Ascending aorta (tissue), 2 donors: Measurements from ENCODE around the gene BLMH. TPM values are rescaled to one million over a fixed set of nuclear protein-coding genes. Genes with fewer than 3 reads are reported as not detected.

Experiments used
- DNase-seq, 2 donors: peaks; one replicate each; pipeline ENCODE4 v3.0.0-alpha.2; 2019; ENCODE audit warnings: low spot score in 2 of 2
- H3K27ac ChIP-seq, 2 donors: fragments of 200-600 bp; sonication (generic); one replicate each; pipeline ENCODE4 v1.5.1; 2016 to 2017; ENCODE audit warnings: mild to moderate bottlenecking in 1 of 2
- H3K27me3 ChIP-seq: fragments of 200-600 bp; sonication (generic); one replicate; pipeline ENCODE4 v1.5.1; 2017
- H3K36me3 ChIP-seq, 2 donors: fragments of 200-600 bp; sonication (generic); one replicate each; pipeline ENCODE4 v1.5.1; 2016
- H3K4me1 ChIP-seq, 2 donors: fragments of 200-600 bp; sonication (generic); one replicate each; pipeline ENCODE4 v1.5.1; 2016 to 2017; ENCODE audit warnings: mild to moderate bottlenecking in 1 of 2
- H3K4me3 ChIP-seq, 2 donors: fragments of 200-600 bp; sonication (generic); one replicate each; pipeline ENCODE4 v1.5.1; 2016 to 2017; ENCODE audit warnings: mild to moderate bottlenecking in 1 of 2
- H3K9me3 ChIP-seq, 2 donors: fragments of 200-600 bp; sonication (generic); one replicate each; pipeline ENCODE4 v1.5.1; 2016
- intact Hi-C: fragments of 100-400 bp; cut with DNase I; formaldehyde crosslinking; loops from one replicate; pipeline ENCODE4 v1.15.1; 2023
- total RNA-seq: library from RNA; depleted of rRNA; stranded (reverse); fragments of >200 nt; gene quantifications from one replicate; pipeline ENCODE4 v1.1.0, GENCODE V29; 2016
- TF ChIP-seq, protein P1 (sequence below), 3 experiments: fragments of 200-600 bp in 2 of 3; fragments of 450-650 bp in 1 of 3; sonication (generic) in 2 of 3; IDR thresholded peaks; one replicate each; pipeline ENCODE4 v1.5.1; 2016 to 2019; ENCODE audit warnings: antibody characterized with exemption in 3 of 3, mild to moderate bottlenecking in 1 of 3, moderate library complexity in 1 of 3

The BLMH gene
- total RNA-seq, 1 donor from 2014 or later, result 6.9 TPM

GRCh38 chr17:30218799-30219198 lies 72.9 kb downstream of the BLMH start:
- H3K4me3 ChIP-seq, result no peak overlapping the region
- no peaks in the 10 kb centered on the region for H3K36me3 ChIP-seq
- TF ChIP-seq, protein P1, sequence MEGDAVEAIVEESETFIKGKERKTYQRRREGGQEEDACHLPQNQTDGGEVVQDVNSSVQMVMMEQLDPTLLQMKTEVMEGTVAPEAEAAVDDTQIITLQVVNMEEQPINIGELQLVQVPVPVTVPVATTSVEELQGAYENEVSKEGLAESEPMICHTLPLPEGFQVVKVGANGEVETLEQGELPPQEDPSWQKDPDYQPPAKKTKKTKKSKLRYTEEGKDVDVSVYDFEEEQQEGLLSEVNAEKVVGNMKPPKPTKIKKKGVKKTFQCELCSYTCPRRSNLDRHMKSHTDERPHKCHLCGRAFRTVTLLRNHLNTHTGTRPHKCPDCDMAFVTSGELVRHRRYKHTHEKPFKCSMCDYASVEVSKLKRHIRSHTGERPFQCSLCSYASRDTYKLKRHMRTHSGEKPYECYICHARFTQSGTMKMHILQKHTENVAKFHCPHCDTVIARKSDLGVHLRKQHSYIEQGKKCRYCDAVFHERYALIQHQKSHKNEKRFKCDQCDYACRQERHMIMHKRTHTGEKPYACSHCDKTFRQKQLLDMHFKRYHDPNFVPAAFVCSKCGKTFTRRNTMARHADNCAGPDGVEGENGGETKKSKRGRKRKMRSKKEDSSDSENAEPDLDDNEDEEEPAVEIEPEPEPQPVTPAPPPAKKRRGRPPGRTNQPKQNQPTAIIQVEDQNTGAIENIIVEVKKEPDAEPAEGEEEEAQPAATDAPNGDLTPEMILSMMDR (IDR thresholded peaks at IDR 0.05), result no peak
- no peak overlapping the region for H3K27ac ChIP-seq
- H3K27me3 ChIP-seq, result no peaks in the 10 kb centered on the region
- H3K9me3 ChIP-seq, result no peaks in the 10 kb centered on the region
- DNase-seq, result no peak
- intact Hi-C loops, result no loop called here
- H3K4me1 ChIP-seq, result no peaks in the 10 kb centered on the region

DNA sequence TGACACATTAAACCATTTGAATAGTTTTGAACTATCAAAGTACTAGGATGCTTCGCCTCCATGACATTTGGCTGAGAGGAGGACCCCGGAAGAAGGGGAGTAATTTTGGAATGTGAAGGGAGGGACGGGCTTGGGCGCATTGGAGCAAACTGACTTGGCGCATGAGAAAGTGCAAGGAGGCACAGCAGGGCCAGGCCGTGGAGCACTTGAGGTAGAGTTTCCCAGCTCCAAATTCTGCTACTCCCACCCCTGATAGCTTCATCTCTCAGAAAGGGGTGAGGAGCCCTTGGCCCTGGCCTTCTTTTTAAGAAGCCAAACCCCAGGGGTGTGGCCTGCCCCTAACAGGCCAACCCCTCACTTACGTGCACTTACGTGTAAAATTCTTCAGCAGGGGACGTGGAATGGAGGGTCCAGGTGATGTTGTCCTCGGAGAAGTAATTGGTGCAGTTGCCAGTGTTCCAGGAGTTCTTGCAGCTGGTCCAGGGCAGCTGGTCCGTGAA lies 73.9 kb downstream of the BLMH start:
- H3K27me3 ChIP-seq, result no peaks in the 10 kb centered on the region
- H3K4me1 ChIP-seq, result no peaks in the 10 kb centered on the region
- H3K9me3 ChIP-seq, result no peaks in the 10 kb centered on the region
- H3K4me3 ChIP-seq, result no peak overlapping the region
- intact Hi-C loops, result no loop called here
- no peaks in the 10 kb centered on the region for H3K36me3 ChIP-seq
- TF ChIP-seq, protein P1 (IDR thresholded peaks at IDR 0.05), result no peak
- no peak for DNase-seq
- no peak overlapping the region for H3K27ac ChIP-seq

GRCh38 chr17:30217054-30217453 lies 74.7 kb downstream of the BLMH start:
- no peak overlapping the region for H3K27ac ChIP-seq
- TF ChIP-seq, protein P1 (IDR thresholded peaks at IDR 0.05), result no peak
- H3K27me3 ChIP-seq, result no peaks in the 10 kb centered on the region
- intact Hi-C loops, result no loop called here
- H3K36me3 ChIP-seq, result no peaks in the 10 kb centered on the region
- no peaks in the 10 kb centered on the region for H3K9me3 ChIP-seq
- DNase-seq, result no peak
- H3K4me3 ChIP-seq, result no peak overlapping the region
- H3K4me1 ChIP-seq, result no peaks in the 10 kb centered on the region

GRCh38 chr17:30212750-30213149 lies 79.0 kb downstream of the BLMH start:
- no peak for DNase-seq
- TF ChIP-seq, protein P1 (IDR thresholded peaks at IDR 0.05), result no peak
- H3K27ac ChIP-seq, result no peak overlapping the region
- no peaks in the 10 kb centered on the region for H3K4me1 ChIP-seq
- no peaks in the 10 kb centered on the region for H3K9me3 ChIP-seq
- intact Hi-C loops, result no loop called here
- H3K27me3 ChIP-seq, result no peaks in the 10 kb centered on the region
- H3K4me3 ChIP-seq, result no peak overlapping the region
- H3K36me3 ChIP-seq, result no peaks in the 10 kb centered on the region

DNA sequence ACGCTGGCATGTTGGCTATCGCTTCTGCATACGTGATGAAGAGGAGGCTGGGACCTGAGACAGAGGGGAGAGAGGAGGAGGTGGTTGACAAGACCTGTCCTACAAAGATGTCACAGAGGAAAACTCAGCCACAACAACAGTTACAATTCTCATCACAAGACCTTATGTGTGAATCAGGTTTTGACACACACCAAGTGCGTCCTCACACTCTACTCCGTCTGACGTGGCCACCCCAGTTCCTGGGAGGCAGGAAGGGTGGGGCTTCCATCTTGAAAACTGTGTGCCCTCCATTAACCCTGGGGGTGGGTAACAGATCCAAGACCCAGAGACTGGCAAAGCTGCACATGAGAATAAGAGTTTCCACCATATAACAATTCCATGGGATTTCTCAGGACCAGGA lies 80.4 kb downstream of the BLMH start:
- Histone ChIP-seq H3K36me3 (no peaks in the 10 kb centered on the region), H3K27me3 (no peaks in the 10 kb centered on the region), H3K4me3 (no peak overlapping the region), H3K9me3 (no peaks in the 10 kb centered on the region), H3K27ac (no peak overlapping the region), H3K4me1 (no peaks in the 10 kb centered on the region)
- TF ChIP-seq, protein P1 (IDR thresholded peaks at IDR 0.05), result no peak
- intact Hi-C loops, result no loop called here
- no peak for DNase-seq

GRCh38 chr17:30210901-30211300 lies 80.8 kb downstream of the BLMH start:
- Histone ChIP-seq H3K9me3 (no peaks in the 10 kb centered on the region), H3K27ac (no peak overlapping the region), H3K4me3 (no peak overlapping the region), H3K27me3 (no peaks in the 10 kb centered on the region), H3K4me1 (no peaks in the 10 kb centered on the region), H3K36me3 (no peaks in the 10 kb centered on the region)
- DNase-seq, result no peak
- intact Hi-C loops, result no loop called here
- TF ChIP-seq, protein P1 (IDR thresholded peaks at IDR 0.05), result no peak
